Measurements from ENCODE around the gene PLEKHO2.

DNA sequence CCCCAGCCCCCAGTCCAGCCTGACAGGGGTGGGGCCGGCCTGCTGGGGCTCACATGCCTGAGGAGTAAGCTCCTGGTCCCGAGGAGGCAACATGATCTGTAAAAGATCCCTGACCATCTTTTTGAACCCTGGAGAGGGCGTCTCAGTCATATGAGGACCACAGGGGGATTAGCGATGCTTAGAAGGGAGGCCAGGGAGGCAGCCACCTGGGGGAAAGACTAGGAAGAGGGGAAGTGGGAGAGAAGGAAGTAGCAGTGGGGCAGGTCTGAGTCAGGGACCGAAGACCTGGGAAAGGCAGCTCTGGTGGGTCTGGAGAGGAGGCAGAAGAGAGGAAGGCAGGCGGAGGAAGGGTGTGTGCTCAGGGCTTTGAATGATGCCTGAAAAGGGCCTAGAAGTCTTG is 35.2 kb upstream of the PLEKHO2 start:
- TF ChIP-seq POLR2AphosphoS5 (IDR thresholded peaks at IDR 0.05; ENCODE audit: low read depth, low read length) (no peak), TAF1 (IDR thresholded peaks at IDR 0.05; ENCODE audit: borderline replicate concordance, insufficient read depth, low read length) (no peak)
- TF ChIP-seq, protein P1, sequence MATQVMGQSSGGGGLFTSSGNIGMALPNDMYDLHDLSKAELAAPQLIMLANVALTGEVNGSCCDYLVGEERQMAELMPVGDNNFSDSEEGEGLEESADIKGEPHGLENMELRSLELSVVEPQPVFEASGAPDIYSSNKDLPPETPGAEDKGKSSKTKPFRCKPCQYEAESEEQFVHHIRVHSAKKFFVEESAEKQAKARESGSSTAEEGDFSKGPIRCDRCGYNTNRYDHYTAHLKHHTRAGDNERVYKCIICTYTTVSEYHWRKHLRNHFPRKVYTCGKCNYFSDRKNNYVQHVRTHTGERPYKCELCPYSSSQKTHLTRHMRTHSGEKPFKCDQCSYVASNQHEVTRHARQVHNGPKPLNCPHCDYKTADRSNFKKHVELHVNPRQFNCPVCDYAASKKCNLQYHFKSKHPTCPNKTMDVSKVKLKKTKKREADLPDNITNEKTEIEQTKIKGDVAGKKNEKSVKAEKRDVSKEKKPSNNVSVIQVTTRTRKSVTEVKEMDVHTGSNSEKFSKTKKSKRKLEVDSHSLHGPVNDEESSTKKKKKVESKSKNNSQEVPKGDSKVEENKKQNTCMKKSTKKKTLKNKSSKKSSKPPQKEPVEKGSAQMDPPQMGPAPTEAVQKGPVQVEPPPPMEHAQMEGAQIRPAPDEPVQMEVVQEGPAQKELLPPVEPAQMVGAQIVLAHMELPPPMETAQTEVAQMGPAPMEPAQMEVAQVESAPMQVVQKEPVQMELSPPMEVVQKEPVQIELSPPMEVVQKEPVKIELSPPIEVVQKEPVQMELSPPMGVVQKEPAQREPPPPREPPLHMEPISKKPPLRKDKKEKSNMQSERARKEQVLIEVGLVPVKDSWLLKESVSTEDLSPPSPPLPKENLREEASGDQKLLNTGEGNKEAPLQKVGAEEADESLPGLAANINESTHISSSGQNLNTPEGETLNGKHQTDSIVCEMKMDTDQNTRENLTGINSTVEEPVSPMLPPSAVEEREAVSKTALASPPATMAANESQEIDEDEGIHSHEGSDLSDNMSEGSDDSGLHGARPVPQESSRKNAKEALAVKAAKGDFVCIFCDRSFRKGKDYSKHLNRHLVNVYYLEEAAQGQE (IDR thresholded peaks at IDR 0.05; ENCODE audit: insufficient read depth in 1 of 2, low read depth in 2 of 2, low read length in 2 of 2) = no peak

Measured in PFSK-1 (cell line).